Endothelial cell of umbilical vein (primary cell): Measurements from ENCODE around the gene TRERF1.

Experiments used
- GATA2 ChIP-seq: IDR thresholded peaks from 2 replicates; pipeline ENCODE4 v1.7.0; 2011; ENCODE audit warnings: low read depth, mild to moderate bottlenecking, moderate library complexity, mixed read lengths, low read length; ENCODE audit not compliant: insufficient read length, insufficient read depth
- MYC ChIP-seq: IDR thresholded peaks from one replicate; pipeline ENCODE4 v1.6.1; 2011; ENCODE audit warnings: mild to moderate bottlenecking, low read depth, low read length
- POLR2A ChIP-seq: IDR thresholded peaks from 2 replicates; pipeline ENCODE4 v1.6.1; 2012; ENCODE audit warnings: low read depth, mild to moderate bottlenecking, control low read depth, low read length
- TF ChIP-seq, protein P1 (sequence below), 2 donors: IDR thresholded peaks; 1 replicate in 1 of 2; 2 replicates in 1 of 2; pipeline ENCODE4 v1.5.1; 2011; ENCODE audit warnings: low read length in 2 of 2, mild to moderate bottlenecking in 2 of 2, moderate library complexity in 2 of 2, control low read depth in 1 of 2, inconsistent platforms in 1 of 2, low read depth in 1 of 2; ENCODE audit not compliant: insufficient read depth in 1 of 2; ENCODE audit errors: extremely low read depth in 1 of 2
- TF ChIP-seq, protein P2 (sequence below): IDR thresholded peaks from 2 replicates; pipeline ENCODE4 v1.6.1; 2011; ENCODE audit not compliant: insufficient read depth, insufficient read length

DNA sequence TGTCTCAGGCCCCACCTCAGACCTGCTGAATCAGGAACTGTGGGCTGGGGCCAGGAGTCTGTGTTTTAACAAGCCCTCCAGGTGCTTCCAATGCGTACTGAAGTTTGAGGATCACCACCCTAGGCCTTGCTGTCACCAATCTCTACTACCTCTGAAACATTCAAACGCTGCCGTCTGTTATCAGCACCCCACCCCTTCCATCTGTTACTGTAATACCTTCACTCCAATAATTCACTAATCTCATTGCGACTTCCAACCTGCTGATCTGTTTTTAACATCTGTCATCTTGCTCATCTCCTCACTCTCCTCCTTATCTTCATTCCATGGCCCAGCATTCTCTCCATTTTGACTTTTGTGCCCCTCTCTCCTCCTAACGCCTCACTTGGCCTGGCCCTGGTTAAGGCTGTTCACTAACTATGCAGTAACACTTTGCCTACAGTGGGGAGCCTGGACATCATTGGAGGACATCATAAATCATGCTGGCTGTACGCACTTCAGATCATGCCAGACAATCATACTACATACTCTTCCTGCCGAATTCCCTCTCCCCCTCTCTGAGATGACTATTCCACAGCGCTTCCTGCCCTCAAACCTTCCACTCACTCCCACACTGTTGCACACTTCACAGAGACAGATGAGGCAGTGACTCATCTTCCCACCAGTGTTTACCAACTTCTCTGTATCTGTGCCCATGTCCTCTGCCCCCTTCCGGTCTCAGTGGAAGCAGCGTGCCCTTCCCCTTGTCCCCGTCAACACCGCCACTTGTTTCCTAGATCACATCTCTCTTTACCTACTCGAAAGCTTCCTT, 254.0 kb downstream of the TRERF1 start:
- TF ChIP-seq POLR2A = no peak
- TF ChIP-seq, protein P1, sequence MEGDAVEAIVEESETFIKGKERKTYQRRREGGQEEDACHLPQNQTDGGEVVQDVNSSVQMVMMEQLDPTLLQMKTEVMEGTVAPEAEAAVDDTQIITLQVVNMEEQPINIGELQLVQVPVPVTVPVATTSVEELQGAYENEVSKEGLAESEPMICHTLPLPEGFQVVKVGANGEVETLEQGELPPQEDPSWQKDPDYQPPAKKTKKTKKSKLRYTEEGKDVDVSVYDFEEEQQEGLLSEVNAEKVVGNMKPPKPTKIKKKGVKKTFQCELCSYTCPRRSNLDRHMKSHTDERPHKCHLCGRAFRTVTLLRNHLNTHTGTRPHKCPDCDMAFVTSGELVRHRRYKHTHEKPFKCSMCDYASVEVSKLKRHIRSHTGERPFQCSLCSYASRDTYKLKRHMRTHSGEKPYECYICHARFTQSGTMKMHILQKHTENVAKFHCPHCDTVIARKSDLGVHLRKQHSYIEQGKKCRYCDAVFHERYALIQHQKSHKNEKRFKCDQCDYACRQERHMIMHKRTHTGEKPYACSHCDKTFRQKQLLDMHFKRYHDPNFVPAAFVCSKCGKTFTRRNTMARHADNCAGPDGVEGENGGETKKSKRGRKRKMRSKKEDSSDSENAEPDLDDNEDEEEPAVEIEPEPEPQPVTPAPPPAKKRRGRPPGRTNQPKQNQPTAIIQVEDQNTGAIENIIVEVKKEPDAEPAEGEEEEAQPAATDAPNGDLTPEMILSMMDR (IDR thresholded peaks at IDR 0.05; ENCODE audit: extremely low read depth in 1 of 2, insufficient read depth in 1 of 2, low read depth in 1 of 2, low read length in 2 of 2) = no peak
- no peak for TF ChIP-seq MYC
- TF ChIP-seq GATA2 = no peak
- TF ChIP-seq, protein P2, sequence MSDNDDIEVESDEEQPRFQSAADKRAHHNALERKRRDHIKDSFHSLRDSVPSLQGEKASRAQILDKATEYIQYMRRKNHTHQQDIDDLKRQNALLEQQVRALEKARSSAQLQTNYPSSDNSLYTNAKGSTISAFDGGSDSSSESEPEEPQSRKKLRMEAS = no peak
